ENCODE results near the gene TMEM87B.

DNA sequence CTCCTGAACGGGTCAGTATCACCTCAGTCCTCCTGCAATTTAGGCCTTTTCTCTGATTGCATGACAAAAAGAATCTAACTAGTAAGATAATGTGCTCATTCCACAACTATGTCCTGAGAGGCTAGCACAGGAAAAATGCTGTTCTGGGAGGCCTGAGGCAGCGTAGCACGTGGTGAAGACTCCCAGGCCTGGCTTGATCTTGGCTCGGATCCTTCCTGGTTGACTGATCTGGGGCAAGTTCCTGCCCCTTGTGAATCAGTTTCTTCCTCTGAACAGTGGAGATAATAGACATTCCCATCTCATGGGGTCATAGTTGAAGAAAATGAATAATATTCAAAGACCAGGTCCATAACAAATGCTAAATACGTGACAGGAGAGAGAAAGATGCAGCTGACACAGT is 95.4 kb downstream of the TMEM87B start:
- TF ChIP-seq, protein P1, sequence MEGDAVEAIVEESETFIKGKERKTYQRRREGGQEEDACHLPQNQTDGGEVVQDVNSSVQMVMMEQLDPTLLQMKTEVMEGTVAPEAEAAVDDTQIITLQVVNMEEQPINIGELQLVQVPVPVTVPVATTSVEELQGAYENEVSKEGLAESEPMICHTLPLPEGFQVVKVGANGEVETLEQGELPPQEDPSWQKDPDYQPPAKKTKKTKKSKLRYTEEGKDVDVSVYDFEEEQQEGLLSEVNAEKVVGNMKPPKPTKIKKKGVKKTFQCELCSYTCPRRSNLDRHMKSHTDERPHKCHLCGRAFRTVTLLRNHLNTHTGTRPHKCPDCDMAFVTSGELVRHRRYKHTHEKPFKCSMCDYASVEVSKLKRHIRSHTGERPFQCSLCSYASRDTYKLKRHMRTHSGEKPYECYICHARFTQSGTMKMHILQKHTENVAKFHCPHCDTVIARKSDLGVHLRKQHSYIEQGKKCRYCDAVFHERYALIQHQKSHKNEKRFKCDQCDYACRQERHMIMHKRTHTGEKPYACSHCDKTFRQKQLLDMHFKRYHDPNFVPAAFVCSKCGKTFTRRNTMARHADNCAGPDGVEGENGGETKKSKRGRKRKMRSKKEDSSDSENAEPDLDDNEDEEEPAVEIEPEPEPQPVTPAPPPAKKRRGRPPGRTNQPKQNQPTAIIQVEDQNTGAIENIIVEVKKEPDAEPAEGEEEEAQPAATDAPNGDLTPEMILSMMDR (conservative IDR thresholded peaks at IDR 0.05; ENCODE audit: low read depth, low read length) = no peak
- no peak for TF ChIP-seq EZH2 (IDR thresholded peaks at IDR 0.05; ENCODE audit: borderline replicate concordance, low read depth, low read length, poor library complexity, severe bottlenecking)

Data from A673 (cell line).